HG03280 (cell line): ENCODE results near the gene KRTAP20-1.

Experiments
- ATAC-seq: cut with Tn5 transposase; IDR thresholded peaks from one replicate; pipeline ENCODE4 v1.9.1; 2021; ENCODE audit warnings: mild to moderate bottlenecking, moderate library complexity; ENCODE audit not compliant: unreplicated experiment

Gene KRTAP20-1

DNA sequence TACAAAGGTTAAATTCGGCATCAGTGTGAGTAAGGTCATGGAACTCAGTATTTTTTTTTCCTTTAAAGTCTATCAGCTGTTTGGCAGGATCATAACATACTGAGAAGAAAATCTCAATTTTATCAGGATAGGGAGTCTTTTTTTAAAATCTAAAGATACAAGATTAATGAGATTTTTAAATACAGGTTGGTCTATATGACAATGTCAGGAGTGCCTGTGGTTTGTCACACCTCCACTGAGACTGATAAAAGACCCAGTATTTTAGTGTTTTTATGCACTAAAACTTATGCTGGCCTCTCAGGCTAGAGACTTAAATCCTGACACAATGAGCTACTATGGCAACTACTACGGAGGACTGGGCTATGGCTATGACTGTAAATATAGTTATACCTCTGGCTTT, 26.3 kb downstream of the KRTAP20-1 start, which contains the start of gene KRTAP20-3:
TSS of gene KRTAP20-3 (plus strand) at position 301 of the 400 bp plus-strand sequence.
- ATAC-seq = no peak

DNA sequence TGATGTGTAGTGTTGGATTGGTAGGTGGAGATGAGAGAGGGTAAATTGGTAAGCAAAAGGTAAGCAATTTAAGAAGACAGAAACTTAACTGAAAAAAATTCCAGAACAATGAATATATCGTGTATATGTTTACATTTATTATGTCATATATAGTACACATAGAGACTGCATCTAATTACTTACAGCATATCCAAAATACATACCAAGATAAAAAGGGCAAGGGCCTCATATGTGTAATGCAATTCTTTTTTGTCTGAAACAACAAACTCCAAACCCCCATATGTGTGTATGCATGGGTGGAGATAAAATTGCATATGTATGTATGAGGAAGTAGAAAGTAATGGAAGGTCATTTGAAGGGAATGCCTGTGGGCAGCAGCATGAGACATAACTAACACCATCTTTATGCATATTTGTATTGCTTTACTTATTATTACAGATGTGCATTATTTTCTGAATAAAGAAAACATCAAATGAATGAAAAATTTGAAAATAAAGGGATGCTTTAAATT, 30.7 kb downstream of the KRTAP20-1 start:
- no peak for ATAC-seq

DNA sequence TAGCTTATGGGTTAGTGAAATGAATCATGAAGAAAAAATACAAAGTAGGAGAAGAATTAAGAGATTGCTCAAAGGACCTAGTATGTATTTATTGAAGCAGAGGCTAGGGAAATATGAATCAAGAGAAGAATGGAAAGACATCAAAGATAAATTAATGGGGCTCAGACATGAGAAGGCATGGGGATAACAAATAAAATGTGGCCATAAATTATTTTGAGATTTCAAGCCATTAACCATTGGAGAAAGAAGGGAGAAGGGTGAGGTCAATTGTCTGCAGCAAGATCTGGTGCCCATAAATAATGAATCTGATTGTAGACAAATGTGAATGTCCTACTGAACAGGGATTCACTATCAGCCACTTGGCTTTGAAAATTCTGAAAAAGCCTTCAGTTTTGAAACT, 36.7 kb downstream of the KRTAP20-1 start:
- no peak for ATAC-seq
